Osteoblast (primary cell): ENCODE data around the gene ADGRV1. TPM values are rescaled to one million over a fixed set of nuclear protein-coding genes. Genes with fewer than 3 reads are reported as not detected.

Experiments
- DNase-seq: peaks from one replicate; pipeline ENCODE4 v3.0.0; 2011; ENCODE audit warnings: low spot score, mixed read lengths; ENCODE audit not compliant: insufficient read length; ENCODE audit errors: missing footprints
- H2AFZ ChIP-seq: 2 replicates; pipeline ENCODE4 v1.6.0; 2011; ENCODE audit warnings: mild to moderate bottlenecking, low read length
- H3K27ac ChIP-seq: 2 replicates; pipeline ENCODE4 v1.5.1; 2011; ENCODE audit warnings: mild to moderate bottlenecking, low read depth, low read length, moderate library complexity
- H3K27me3 ChIP-seq: 2 replicates; pipeline ENCODE4 v1.6.0; 2012; ENCODE audit warnings: mild to moderate bottlenecking, control low read depth, inconsistent platforms, low read length, moderate library complexity; ENCODE audit not compliant: insufficient read depth
- H3K36me3 ChIP-seq: 2 replicates; pipeline ENCODE4 v1.5.1; 2011; ENCODE audit warnings: mild to moderate bottlenecking, low read length, control low read depth, moderate library complexity; ENCODE audit not compliant: insufficient read depth
- H3K4me1 ChIP-seq: 2 replicates; pipeline ENCODE4 v1.5.1; 2011; ENCODE audit warnings: mild to moderate bottlenecking, low read length, control low read depth, moderate library complexity; ENCODE audit not compliant: insufficient read depth
- H3K4me2 ChIP-seq: 2 replicates; pipeline ENCODE4 v1.6.0; 2011; ENCODE audit warnings: mild to moderate bottlenecking, low read length; ENCODE audit not compliant: insufficient read depth
- H3K4me3 ChIP-seq: fragments of 200-600 bp; sonication (generic); 3 replicates; pipeline ENCODE4 v1.5.1; 2012; ENCODE audit warnings: mild to moderate bottlenecking, low read length, inconsistent platforms; ENCODE audit not compliant: insufficient read depth
- H3K79me2 ChIP-seq: 2 replicates; pipeline ENCODE4 v1.6.0; 2012; ENCODE audit warnings: mild to moderate bottlenecking, low read length, control low read depth, inconsistent platforms; ENCODE audit not compliant: insufficient read depth
- H3K9me3 ChIP-seq: 2 replicates; pipeline ENCODE4 v1.5.1; 2011; ENCODE audit warnings: low read depth, low read length, control low read depth
- H4K20me1 ChIP-seq: 2 replicates; pipeline ENCODE4 v1.6.0; 2012; ENCODE audit warnings: mild to moderate bottlenecking, low read length, control low read depth; ENCODE audit not compliant: insufficient read depth
- CTCF ChIP-seq: IDR thresholded peaks from 2 replicates; pipeline ENCODE4 v1.5.1; 2011; ENCODE audit warnings: mild to moderate bottlenecking, low read depth, low read length, moderate library complexity; ENCODE audit errors: extremely low read depth
- total RNA-seq: library from RNA; depleted of rRNA; stranded (reverse); fragments of >200 nt; gene quantifications from 2 replicates; pipeline ENCODE4 v1.2.3, GENCODE V29; 2012

Gene ADGRV1
- total RNA-seq, 1 donor: under 0.01 TPM

DNA sequence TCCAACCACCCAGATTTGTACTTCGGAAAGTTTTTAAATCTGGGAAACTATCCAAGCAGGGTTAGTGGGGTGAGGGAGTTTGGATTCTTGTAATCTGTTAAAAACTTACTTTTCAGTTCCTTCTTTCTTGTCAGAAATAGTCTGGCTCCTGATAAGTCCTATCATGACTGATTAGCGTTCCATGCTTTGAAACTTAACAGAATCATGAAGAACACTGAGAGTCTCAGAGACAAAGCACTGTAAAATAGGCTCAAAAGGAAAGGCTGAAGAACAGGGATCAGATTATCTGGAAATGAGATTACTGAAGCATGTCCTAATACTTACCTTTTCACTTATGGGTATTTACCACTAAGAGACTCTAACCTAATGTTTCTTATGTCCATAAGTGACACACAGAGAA, 582.1 kb downstream of the ADGRV1 start:
- H3K36me3 ChIP-seq: no peaks in the 10 kb centered on the region
- no peak for TF ChIP-seq CTCF
- DNase-seq: no peak
- H3K9me3 ChIP-seq: no peaks in the 10 kb centered on the region
- no peaks in the 10 kb centered on the region for H3K79me2 ChIP-seq
- H4K20me1 ChIP-seq: no peaks in the 10 kb centered on the region
- H3K4me3 ChIP-seq: no peak overlapping the region
- no peaks in the 10 kb centered on the region for H3K4me1 ChIP-seq
- no peak overlapping the region for H3K4me2 ChIP-seq
- H3K27ac ChIP-seq: no peak overlapping the region
- H2AFZ ChIP-seq: no peak overlapping the region
- H3K27me3 ChIP-seq: no peaks in the 10 kb centered on the region

DNA sequence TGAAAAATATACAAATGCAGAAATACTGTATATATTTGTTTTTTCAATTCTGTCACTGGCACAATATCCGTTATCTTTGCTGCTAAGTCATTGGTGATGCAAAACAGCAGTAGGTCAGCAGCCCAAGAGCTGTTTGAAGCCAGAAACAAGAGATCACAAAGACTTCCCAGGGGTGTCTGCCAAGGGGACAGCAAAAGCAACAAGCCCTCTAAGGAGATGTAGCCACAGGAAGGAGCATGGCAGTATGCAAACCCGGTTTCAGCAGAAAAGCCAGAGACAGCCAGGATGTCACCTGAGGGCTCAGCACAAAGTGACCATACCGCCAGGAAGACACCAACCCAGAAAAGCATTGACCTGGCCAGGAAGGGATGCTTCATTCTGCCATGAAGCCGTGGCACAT, 583.0 kb downstream of the ADGRV1 start:
- Histone ChIP-seq H3K27me3 (no peaks in the 10 kb centered on the region), H3K4me3 (no peak overlapping the region), H3K9me3 (no peaks in the 10 kb centered on the region), H2AFZ (no peak overlapping the region), H4K20me1 (no peaks in the 10 kb centered on the region), H3K4me1 (peaks cover 4% of the 10 kb centered on the region), H3K79me2 (no peaks in the 10 kb centered on the region), H3K27ac (no peak overlapping the region), H3K36me3 (no peaks in the 10 kb centered on the region), H3K4me2 (no peak overlapping the region)
- no peak for TF ChIP-seq CTCF
- DNase-seq: no peak

- Histone ChIP-seq H3K9me3 (no peaks in the 10 kb centered on the region), H4K20me1 (no peaks in the 10 kb centered on the region), H3K27ac (no peak overlapping the region), H2AFZ (no peak overlapping the region), H3K4me2 (no peak overlapping the region), H3K27me3 (no peaks in the 10 kb centered on the region), H3K4me1 (peaks cover 4% of the 10 kb centered on the region), H3K36me3 (no peaks in the 10 kb centered on the region), H3K4me3 (no peak overlapping the region), H3K79me2 (no peaks in the 10 kb centered on the region)
- DNase-seq: no peak
- no peak for TF ChIP-seq CTCF
Observed at GRCh38 chr5:91142386-91142785, 583.8 kb downstream of the ADGRV1 start.

- Histone ChIP-seq H3K9me3 (no peaks in the 10 kb centered on the region), H3K79me2 (no peaks in the 10 kb centered on the region)
Observed at GRCh38 chr5:91142819-91143218, 584.2 kb downstream of the ADGRV1 start.

More at GRCh38 chr5:91142819-91143218, 584.2 kb downstream of the ADGRV1 start:
- DNase-seq: no peak
- H3K27me3 ChIP-seq: no peaks in the 10 kb centered on the region
- H3K27ac ChIP-seq: no peak overlapping the region
- H3K36me3 ChIP-seq: no peaks in the 10 kb centered on the region
- H3K4me3 ChIP-seq: no peak overlapping the region
- H3K4me2 ChIP-seq: no peak overlapping the region
- H2AFZ ChIP-seq: no peak overlapping the region
- H4K20me1 ChIP-seq: no peaks in the 10 kb centered on the region
- no peak for TF ChIP-seq CTCF
- peaks cover 4% of the 10 kb centered on the region for H3K4me1 ChIP-seq
